CD14-positive monocyte (primary cell): Measurements from ENCODE around the gene KMT2B. TPM values are rescaled to one million over a fixed set of nuclear protein-coding genes. Genes with fewer than 3 reads are reported as not detected.

Experiments used
- DNase-seq, 3 donors: peaks; one replicate each; pipeline ENCODE4 v3.0.0-alpha.2; 2011 to 2022
- H2AFZ ChIP-seq: 2 replicates; pipeline ENCODE4 v1.6.0; 2012; ENCODE audit warnings: mild to moderate bottlenecking, low read depth, low read length, inconsistent platforms; ENCODE audit not compliant: insufficient read depth, poor library complexity, severe bottlenecking
- H3K27ac ChIP-seq, 2 donors: 1 replicate in 1 of 2; 2 replicates in 1 of 2; pipeline ENCODE4 v1.5.1; 2012 to 2013; ENCODE audit warnings: low read length in 2 of 2, control low read depth in 1 of 2, inconsistent platforms in 1 of 2, low read depth in 1 of 2, mild to moderate bottlenecking in 1 of 2
- H3K27me3 ChIP-seq, 2 donors: one replicate each; pipeline versions ENCODE4 v1.6.0 to v1.6.1; 2011 to 2013; ENCODE audit warnings: low read length in 2 of 2; ENCODE audit not compliant: control insufficient read depth in 2 of 2, insufficient read depth in 2 of 2
- H3K36me3 ChIP-seq, 2 donors: replicated peaks in 1 of 2; 1 replicate in 1 of 2; 2 replicates in 1 of 2; pipeline versions ENCODE4 v1.5.1 to v1.6.1; 2012 to 2013; ENCODE audit warnings: low read length in 2 of 2, control low read depth in 1 of 2, inconsistent platforms in 1 of 2, mild to moderate bottlenecking in 1 of 2; ENCODE audit not compliant: insufficient read depth in 2 of 2, control insufficient read depth in 1 of 2
- H3K4me1 ChIP-seq, 2 donors: 1 replicate in 1 of 2; 2 replicates in 1 of 2; pipeline versions ENCODE4 v1.5.1 to v1.6.1; 2012 to 2013; ENCODE audit warnings: low read length in 2 of 2, control low read depth in 1 of 2, inconsistent platforms in 1 of 2, mild to moderate bottlenecking in 1 of 2, moderate library complexity in 1 of 2; ENCODE audit not compliant: insufficient read depth in 2 of 2, control insufficient read depth in 1 of 2
- H3K4me2 ChIP-seq: replicated peaks from 2 replicates; pipeline ENCODE3; 2012; ENCODE audit warnings: low read length, moderate library complexity, mild to moderate bottlenecking; ENCODE audit not compliant: poor library complexity, severe bottlenecking; ENCODE audit errors: extremely low read depth
- H3K4me3 ChIP-seq, 3 experiments: fragments of 200-600 bp in 1 of 3; sonication (generic) in 1 of 3; replicated peaks in 1 of 3; 1 replicate in 2 of 3; 2 replicates in 1 of 3; pipeline ENCODE4 v1.5.1; 2011 to 2013; ENCODE audit warnings: low read length in 3 of 3, mild to moderate bottlenecking in 3 of 3, control low read depth in 2 of 3, low read depth in 2 of 3, inconsistent platforms in 1 of 3, moderate library complexity in 1 of 3
- H3K79me2 ChIP-seq: 2 replicates; pipeline ENCODE4 v1.6.0; 2012; ENCODE audit warnings: mild to moderate bottlenecking, control low read depth, inconsistent platforms, low read length, moderate library complexity; ENCODE audit not compliant: insufficient read depth
- H3K9ac ChIP-seq: 2 replicates; pipeline ENCODE4 v1.6.0; 2017; ENCODE audit warnings: low read length, mild to moderate bottlenecking; ENCODE audit not compliant: insufficient read depth, poor library complexity, severe bottlenecking
- H3K9me3 ChIP-seq, 2 donors: replicated peaks in 1 of 2; 1 replicate in 1 of 2; 2 replicates in 1 of 2; pipeline versions ENCODE4 v1.5.1 to v1.6.1; 2012 to 2013; ENCODE audit warnings: low read length in 2 of 2, control low read depth in 1 of 2; ENCODE audit not compliant: control insufficient read depth in 1 of 2, insufficient read depth in 1 of 2
- H4K20me1 ChIP-seq: 2 replicates; pipeline ENCODE4 v1.6.0; 2012; ENCODE audit warnings: mild to moderate bottlenecking, low read length, control low read depth, moderate library complexity; ENCODE audit not compliant: insufficient read depth
- H3K27ac Mint-ChIP-seq, 7 donors: one replicate each; pipeline ENCODE4 v1.8.0; 2020; ENCODE audit warnings: mild to moderate bottlenecking in 7 of 7, mixed read lengths in 7 of 7, moderate library complexity in 6 of 7, inconsistent platforms in 2 of 7
- H3K27me3 Mint-ChIP-seq, 3 donors: one replicate each; pipeline ENCODE4 v1.8.0; 2021 to 2022; ENCODE audit warnings: low read depth in 3 of 3, mild to moderate bottlenecking in 3 of 3, mixed read lengths in 3 of 3, moderate library complexity in 3 of 3, inconsistent platforms in 1 of 3
- H3K36me3 Mint-ChIP-seq, 2 donors: one replicate each; pipeline ENCODE4 v1.8.0; 2020; ENCODE audit warnings: mixed read lengths in 2 of 2, inconsistent platforms in 1 of 2, mild to moderate bottlenecking in 1 of 2
- H3K4me1 Mint-ChIP-seq: one replicate; pipeline ENCODE4 v1.8.0; 2020; ENCODE audit warnings: mild to moderate bottlenecking, mixed read lengths
- H3K4me3 Mint-ChIP-seq, 2 donors: one replicate each; pipeline ENCODE4 v1.8.0; 2020; ENCODE audit warnings: mild to moderate bottlenecking in 2 of 2, mixed read lengths in 2 of 2, moderate library complexity in 1 of 2
- H3K9me3 Mint-ChIP-seq, 7 donors: one replicate each; pipeline ENCODE4 v1.8.0; 2020 to 2022; ENCODE audit warnings: mixed read lengths in 7 of 7, mild to moderate bottlenecking in 6 of 7, moderate library complexity in 6 of 7, inconsistent platforms in 2 of 7
- WGBS: methylation state at CpG from one replicate; pipeline ENCODE4 v1.1.5; 2013; ENCODE audit warnings: missing lambda C conversion rate; ENCODE audit not compliant: insufficient coverage; 5-methylcytosine and 5-hydroxymethylcytosine counted together
- intact Hi-C, 2 donors: fragments of 100-400 bp; cut with micrococcal nuclease; formaldehyde crosslinking; loops; one replicate each; pipeline versions ENCODE4 v1.15.0 to v1.15.1; 2023
- polyA plus RNA-seq, 3 donors: library from polyadenylated mRNA; depleted of rRNA in 1 of 3; unstranded in 2 of 3; stranded (reverse) in 1 of 3; fragments of 300-500 nt in 2 of 3; fragments of >200 nt in 1 of 3; fragmentation: Illumina TruSeq in 2 of 3; gene quantifications; 1 replicate in 2 of 3; 2 replicates in 1 of 3; pipeline ENCODE4 v1.2.3, GENCODE V29; 2012 to 2021
- TF ChIP-seq, protein P1 (sequence below): fragments of 200-600 bp; IDR thresholded peaks from one replicate; pipeline ENCODE4 v1.8.0; 2022; ENCODE audit warnings: antibody characterized with exemption, mild to moderate bottlenecking

KMT2B gene
- polyA plus RNA-seq, 3 donors, result 0.32 to 63.6 (median 0.65) TPM

DNA sequence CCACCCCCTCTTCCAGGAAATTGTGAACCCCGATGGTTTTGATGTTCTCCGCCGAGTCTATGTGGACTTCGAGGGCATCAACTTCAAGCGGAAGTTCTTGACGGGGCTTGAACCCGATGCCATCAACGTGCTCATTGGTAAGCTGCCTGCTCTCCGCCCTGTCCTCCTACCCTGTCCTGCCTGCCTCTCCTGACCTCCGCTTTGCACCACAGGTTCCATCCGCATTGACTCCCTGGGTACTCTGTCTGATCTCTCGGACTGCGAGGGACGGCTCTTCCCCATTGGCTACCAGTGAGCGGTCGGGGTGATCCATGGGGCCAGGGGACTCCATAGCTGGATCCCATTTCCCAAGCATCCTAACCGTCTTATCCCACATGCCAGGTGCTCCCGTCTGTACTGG is 12.5 kb downstream of the KMT2B start:
- H3K36me3 Mint-ChIP-seq, result peaks cover 80 to 97% of the 10 kb centered on the region in 2 donors
- no peak overlapping the region for H3K4me2 ChIP-seq
- H3K27ac ChIP-seq, result no peak overlapping the region
- H3K4me1 ChIP-seq, result no peaks in the 10 kb centered on the region
- H3K4me1 Mint-ChIP-seq, result no peaks in the 10 kb centered on the region
- intact Hi-C loops, result no loop called here
- no peak overlapping the region for H3K9ac ChIP-seq
- DNase-seq, result no peak
- no peak overlapping the region for H3K4me3 Mint-ChIP-seq
- no peaks in the 10 kb centered on the region for H3K9me3 ChIP-seq
- no peaks in the 10 kb centered on the region for H3K79me2 ChIP-seq
- no peak overlapping the region for H3K4me3 ChIP-seq
- H4K20me1 ChIP-seq, result peaks cover 60% of the 10 kb centered on the region
- H2AFZ ChIP-seq, result no peak overlapping the region
- no peak overlapping the region for H3K27ac Mint-ChIP-seq
- H3K27me3 ChIP-seq, result no peaks in the 10 kb centered on the region
- H3K27me3 Mint-ChIP-seq, result peaks cover 0 to 3% (median under 1%) of the 10 kb centered on the region in 3 donors
- no peaks in the 10 kb centered on the region for H3K9me3 Mint-ChIP-seq
- TF ChIP-seq, protein P1, sequence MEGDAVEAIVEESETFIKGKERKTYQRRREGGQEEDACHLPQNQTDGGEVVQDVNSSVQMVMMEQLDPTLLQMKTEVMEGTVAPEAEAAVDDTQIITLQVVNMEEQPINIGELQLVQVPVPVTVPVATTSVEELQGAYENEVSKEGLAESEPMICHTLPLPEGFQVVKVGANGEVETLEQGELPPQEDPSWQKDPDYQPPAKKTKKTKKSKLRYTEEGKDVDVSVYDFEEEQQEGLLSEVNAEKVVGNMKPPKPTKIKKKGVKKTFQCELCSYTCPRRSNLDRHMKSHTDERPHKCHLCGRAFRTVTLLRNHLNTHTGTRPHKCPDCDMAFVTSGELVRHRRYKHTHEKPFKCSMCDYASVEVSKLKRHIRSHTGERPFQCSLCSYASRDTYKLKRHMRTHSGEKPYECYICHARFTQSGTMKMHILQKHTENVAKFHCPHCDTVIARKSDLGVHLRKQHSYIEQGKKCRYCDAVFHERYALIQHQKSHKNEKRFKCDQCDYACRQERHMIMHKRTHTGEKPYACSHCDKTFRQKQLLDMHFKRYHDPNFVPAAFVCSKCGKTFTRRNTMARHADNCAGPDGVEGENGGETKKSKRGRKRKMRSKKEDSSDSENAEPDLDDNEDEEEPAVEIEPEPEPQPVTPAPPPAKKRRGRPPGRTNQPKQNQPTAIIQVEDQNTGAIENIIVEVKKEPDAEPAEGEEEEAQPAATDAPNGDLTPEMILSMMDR, result no peak
- WGBS, result 96% methylated on average over 17 of the region's 18 CpGs
- H3K36me3 ChIP-seq, result peaks cover 93 to 100% of the 10 kb centered on the region in 2 donors

DNA sequence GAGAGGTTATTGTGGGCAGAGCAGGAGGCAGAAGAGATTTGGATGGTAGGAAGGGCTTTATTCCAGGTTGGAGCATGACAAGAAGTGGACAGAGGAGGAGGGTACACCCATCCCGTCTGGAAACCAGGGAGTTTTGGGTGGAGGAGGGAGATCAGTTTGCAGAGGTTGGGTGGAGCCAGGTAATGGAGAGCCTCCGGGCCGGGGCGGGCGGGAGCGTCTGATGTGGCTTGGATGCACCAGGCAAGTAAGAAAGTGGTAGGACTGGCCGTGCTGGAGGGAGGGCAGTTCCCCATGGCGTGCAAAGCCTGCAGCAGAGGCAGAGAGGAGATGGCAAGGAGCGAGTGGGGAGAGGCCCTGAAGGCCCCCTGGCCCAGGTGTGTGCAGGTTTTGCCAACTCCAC is 13.6 kb downstream of the KMT2B start:
- H4K20me1 ChIP-seq, result peaks cover 66% of the 10 kb centered on the region
- Mint-ChIP-seq H3K27me3 (peaks cover 0 to 3% (median 0%) of the 10 kb centered on the region in 3 donors), H3K4me1 (no peaks in the 10 kb centered on the region), H3K36me3 (peaks cover 78 to 97% of the 10 kb centered on the region in 2 donors), H3K27ac (peak overlapping the region in 2 of 7 donors; percentile 8 to 11), H3K4me3 (no peak overlapping the region), H3K9me3 (no peaks in the 10 kb centered on the region)
- intact Hi-C loops, result no loop called here
- no peaks in the 10 kb centered on the region for H3K27me3 ChIP-seq
- no peaks in the 10 kb centered on the region for H3K79me2 ChIP-seq
- WGBS, result 95% methylated on average over 9 of the region's 9 CpGs
- peaks cover 86 to 100% of the 10 kb centered on the region in 2 donors for H3K36me3 ChIP-seq
- H3K4me3 ChIP-seq, result no peak overlapping the region
- H3K4me2 ChIP-seq, result no peak overlapping the region
- H3K4me1 ChIP-seq, result no peaks in the 10 kb centered on the region
- H3K9me3 ChIP-seq, result no peaks in the 10 kb centered on the region
- H3K9ac ChIP-seq, result no peak overlapping the region
- no peak for DNase-seq
- TF ChIP-seq, protein P1, result no peak
- H3K27ac ChIP-seq, result no peak overlapping the region
- H2AFZ ChIP-seq, result no peak overlapping the region
